Stimulated activated CD4-positive, alpha-beta T cell treated with anti-CD3 and anti-CD28 coated beads, Interleukin-2, amount 100 ng/mL, for 24 hours (primary cell): Measurements from ENCODE around the gene GRIN2A.

Source experiments
- DNase-seq, 2 donors: peaks; one replicate each; pipeline ENCODE4 v3.0.0-alpha.2; 2020

Gene GRIN2A

DNA sequence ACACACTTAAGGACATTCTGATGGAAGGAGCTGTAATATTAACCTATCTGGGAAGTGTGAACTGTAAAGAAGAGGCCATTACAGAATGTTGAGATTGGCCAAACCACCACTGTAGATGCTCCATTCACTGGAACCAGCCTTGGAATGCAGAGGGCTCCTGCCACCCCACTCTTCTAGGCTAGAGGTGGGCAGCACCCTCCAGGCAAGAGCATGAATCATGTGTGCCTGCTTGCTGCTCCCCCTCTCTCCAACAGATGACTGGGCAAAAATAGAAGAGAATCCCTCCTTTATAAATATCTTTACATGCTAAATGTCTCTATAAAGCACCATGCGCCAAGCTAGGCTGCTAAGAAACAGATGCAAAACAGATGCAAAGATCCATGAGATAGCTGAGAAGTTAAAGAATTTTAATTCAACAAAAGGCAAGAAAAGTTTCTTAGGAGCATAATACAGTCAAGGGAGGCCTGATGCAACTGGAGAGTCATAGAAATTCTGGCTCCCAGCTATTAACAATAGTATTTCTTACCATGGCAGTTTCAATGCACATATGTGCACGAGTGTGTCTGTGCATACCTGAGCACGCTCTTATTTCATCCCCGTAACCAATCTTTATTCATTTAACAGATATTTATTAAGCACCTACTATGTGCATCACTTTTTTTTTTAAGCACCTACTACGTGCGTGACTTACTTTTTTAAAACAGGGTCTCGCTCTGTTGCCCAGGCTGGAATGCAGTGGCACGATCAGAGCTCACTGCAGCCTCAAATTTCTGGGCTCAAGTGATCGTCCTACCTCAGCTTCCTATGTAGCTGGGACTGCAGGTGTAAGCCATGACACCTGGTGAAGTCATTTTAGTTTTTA is 53.6 kb downstream of the GRIN2A start:
- no peak for DNase-seq

DNA sequence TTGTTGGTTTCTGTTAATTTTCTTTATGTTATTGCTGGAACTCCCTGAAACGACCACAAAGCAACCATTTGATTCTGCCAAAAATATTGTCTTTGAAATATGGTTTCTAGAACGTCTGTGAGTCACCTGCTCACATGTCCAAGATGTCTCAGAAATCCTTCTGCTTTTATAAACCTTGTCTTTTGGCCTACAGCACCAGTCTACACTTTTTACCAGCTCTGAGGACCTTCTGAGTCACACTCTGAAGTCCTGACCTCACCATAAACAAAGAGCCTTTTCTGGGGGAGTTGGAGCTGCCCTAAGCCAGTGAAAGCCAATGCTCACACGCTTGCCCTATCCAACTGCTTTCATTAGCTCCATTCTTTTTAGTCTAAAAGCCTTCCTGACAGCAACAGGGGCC is 55.5 kb downstream of the GRIN2A start:
- DNase-seq, result no peak

DNA sequence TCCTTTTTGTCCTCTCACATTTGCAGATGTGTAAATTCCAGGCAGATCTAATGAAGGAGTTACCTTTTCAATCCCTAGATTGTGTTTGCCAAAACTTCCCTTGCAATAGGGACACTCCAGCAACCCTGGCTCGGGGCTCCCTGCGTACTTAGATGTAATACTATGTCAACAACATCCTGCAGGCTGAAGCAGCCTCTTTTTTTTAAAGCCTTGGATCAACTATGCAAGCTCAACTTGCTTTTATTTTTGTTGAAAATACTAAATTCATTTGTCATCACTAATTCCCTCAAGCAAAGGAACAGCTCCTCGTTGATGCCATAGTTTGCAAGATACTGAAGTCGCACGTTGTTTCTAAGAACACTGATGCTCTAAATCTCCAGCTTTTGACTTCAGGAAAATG is 59.1 kb downstream of the GRIN2A start:
- DNase-seq, result no peak

DNA sequence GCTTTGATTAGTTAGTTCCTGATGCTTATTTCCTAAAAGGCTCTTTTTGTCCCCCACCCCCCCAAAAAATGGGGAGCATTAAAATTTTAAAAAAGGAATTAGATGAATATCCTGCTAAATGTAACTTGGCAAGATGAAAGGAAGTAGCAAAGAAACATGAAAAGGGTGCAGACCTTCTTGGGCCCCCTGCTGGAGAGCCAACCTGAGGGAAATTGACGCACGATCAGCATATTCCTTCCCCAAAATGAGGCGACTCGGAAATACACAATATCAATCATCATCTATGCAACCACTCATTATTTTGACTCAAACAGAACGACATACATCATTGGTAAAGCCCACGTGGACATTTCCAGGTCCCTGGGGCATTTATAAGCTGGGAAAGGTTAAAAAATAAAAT is 59.7 kb downstream of the GRIN2A start:
- DNase-seq, result no peak

DNA sequence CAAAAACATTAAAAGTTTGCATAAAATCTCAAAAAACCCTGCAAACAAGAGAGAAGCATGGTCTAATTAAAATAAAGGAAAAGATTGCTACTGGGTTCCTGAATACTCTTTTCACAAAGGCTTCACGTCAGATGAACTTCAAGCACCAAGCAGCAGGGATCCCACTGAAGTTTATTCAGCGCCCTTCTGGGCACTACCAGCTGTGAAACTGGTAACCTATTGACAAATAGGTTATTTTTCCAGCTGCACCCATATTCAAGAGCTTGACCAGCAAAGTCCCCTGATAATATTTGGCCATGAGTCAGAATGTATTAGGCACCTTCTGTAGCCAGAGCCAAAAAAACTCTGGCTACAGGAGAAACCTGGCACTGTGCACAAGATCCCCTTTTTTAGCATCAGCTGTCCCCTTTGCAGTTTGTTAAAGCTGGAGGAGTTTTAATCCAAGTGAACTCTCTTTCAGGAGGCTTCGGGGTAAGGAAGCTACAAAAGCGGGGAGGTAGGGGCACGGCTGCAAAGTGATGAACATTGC is 60.3 kb downstream of the GRIN2A start:
- DNase-seq, result no peak

DNA sequence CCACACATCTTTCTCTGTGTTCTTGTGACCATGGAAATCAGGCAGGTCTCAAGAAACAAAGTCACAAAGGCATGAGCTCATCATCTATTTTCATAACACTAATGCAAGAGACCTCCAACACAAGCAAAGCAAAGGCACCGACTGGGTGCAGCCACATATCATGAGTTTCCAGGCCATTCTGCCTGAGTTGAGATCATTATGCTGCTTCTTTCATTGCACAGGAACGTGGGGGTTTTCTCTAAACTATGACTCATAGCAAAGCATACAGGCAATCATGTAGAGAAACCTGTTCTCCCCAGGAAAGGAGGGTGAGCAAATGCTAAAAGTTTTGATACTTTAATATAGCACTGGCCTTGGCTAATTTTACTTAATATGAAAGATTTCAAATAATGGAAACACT is 60.7 kb downstream of the GRIN2A start:
- no peak for DNase-seq

DNA sequence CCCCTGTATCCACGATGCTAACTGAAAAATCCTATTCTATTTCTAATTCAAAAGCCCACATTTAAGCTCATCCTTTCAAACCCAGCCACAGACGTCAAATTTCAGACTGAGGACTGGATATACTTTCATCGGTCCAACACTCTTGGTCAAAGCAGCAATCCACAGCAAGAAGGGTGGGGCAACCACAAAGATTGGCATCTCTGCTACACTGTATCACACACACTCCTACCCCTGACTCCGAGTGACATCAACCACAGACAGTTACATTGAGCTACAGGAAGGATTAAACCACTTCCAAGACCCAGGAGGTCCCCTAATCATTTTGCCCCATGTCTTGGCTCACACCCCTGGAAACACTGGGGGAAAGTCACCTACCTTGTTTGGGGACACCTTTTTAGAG is 61.3 kb downstream of the GRIN2A start:
- no peak for DNase-seq

DNA sequence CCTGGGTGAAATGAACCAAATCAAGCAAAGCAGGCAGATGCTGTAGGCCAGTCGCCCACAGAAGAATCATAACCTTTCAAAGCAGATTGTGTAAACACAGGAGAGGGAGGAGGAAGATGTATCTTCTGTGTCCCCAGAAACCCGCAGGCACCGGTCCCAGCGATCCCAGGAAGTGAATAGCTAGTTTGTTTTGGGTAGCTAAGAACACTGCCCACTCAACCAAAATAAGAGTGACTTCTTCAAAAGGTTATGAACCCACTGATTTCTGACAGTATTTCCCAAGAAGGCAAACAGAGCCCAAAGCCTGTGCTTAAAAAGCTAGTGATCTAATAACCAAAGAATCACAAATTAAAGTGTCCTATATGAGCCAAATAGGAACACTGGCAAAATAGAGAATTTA is 67.8 kb downstream of the GRIN2A start:
- DNase-seq, result no peak

DNA sequence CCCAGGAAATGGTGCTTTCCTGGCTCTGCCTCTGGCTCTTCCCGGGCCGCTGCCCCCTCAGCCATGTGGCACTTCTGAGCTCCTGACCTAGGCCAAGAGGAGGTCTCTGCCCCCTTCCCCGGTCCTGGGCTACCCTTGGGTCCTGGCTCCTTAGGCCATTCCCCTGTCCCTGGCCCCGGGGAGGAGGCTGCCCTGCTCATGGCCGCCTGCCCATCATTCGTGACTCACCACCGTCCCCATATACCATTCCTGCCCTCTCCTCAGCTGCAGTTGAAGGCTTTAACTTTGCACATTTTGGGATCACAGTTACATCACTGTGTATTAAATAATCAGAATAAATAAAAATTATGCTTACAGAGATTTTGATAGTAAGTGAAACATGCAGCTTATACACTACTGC is 69.0 kb downstream of the GRIN2A start:
- DNase-seq, result no peak

DNA sequence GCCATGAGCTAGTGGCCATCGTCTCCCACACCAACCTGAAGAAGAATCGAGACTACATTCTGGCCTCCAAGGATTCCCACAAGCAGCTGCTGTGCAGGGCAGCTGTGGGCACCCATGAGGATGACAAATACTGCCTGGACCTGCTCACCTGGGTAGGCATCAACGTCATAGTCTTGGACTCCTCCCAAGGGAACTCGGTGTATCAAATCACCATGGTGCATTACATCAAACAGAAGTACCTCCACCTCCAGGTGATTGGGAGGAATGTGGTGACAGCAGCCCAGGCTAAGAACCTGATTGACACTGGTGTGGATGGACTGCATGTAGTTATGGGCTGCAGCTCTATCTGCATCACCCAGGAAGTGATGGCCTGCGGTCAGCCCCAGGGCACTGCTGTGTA is 70.2 kb downstream of the GRIN2A start:
- DNase-seq, result no peak

DNA sequence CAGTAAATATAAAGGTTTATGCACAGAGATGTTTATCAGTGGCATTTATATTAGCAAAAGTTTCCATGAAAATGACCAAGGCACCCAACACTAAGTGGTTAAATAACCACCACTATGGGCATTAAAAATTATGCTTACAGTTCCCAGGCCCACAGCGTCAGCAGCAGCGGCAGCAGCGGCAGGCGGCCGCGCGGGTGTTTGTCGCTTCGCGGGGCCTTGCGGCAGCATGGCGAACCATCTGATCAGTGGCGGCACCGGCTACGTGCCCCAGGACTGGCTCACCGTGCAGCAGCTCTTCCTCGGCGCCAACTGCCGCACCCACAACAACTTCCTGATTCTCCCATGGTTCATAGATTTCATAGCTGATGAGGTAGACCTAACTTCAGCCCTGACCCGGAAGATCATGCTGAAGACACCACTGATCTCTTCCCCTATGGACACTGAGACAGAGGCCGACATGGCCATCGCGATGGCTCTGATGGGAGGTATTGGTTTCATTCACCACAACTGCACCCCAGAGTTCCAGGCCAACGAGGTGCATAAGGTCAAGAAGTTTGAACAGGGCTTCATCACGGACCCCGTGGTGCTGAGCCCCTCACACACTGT is 71.0 kb downstream of the GRIN2A start:
- DNase-seq, result no peak

DNA sequence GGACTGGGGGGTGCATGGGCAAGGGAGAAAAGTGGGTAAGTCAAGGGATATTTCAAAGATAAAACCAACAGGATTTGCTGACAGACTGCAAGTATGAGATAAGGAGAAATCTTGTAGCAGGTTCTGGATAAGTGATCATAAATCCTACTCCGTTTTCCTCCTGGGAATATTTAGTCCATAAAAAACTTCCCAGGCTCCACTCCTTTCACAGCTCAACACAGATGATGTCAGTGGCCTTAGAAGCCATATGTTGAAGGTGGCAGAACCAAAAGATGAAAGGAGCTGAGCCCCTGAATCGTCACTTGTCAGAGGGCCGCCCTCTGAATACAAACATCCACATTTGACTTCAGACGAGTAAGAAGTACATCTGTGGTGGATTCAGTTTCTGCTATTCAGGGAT is 71.7 kb downstream of the GRIN2A start:
- DNase-seq, result no peak

DNA sequence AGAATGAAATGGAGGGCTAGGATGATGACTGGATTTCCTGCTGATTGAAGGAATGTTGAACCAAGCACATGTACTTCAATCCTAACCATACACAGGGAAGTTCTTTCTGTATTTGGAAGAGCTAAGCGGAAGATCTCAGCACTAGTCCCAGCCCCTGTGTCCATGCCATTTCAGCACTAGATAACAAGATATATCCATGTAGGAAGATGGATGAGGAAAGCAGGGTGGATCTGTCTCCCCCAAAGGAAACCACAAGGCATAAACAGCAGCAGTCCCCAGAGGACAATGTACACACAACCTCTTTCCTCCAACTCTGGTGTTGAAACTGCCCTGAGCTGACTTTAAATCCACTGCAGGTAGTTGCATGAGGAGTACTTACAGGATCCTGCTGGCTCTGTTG is 75.1 kb downstream of the GRIN2A start:
- no peak for DNase-seq

DNA sequence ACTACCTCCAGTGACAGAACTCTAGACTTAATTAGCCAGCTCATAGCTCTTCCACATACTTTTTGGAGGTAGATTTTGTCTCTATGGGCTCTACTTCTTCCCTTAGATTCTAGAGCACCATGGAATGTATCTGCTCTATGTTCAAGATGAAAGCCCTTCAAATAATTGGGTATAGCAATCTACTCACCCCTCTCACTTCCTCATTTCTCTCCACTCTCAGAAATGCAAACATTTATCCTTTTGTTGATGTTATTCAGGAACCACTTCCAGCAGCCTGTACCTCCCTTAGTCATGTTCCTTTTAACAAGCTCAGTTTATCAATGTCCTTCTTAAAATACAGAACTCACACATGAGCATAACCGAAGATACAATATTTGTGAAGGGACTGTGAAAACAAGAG is 78.5 kb downstream of the GRIN2A start:
- no peak for DNase-seq

DNA sequence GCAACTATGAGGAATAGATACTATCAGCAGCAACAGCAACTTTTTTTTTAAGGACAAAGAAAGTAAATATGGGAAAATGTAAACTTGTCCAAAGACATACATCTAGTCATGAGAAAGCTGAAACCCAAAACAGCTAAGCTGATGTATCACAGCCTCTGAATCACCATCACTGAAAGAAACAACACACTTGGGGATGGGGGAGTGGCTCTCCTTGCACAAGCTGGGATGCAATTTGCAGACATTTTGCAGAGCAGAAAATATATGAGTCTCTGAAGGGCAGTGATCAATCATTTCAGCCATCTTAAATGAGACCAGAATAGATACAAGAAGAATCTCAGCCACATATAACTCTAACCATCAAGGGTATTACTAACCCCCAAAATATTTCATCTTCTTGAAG is 79.1 kb downstream of the GRIN2A start:
- DNase-seq, result no peak

DNA sequence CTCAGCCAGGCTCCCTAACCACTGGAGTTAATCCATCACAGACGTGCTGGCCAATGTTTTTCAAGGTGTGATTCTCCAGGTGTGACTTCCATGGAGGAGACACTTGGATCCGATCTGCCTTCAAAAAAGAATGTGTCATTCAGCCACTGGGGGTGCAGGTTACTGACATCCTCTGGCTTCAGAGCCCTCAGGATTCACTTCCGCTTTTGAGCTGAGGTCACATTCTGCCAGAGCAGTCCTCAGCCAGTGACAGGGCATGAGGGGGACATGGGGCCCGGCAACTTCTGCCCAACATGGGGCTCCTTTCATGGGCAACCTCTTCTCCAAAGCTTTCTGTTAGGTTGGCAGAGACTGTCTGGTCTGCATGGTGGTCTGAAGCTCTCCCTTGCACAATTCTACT is 81.4 kb downstream of the GRIN2A start:
- no peak for DNase-seq

DNA sequence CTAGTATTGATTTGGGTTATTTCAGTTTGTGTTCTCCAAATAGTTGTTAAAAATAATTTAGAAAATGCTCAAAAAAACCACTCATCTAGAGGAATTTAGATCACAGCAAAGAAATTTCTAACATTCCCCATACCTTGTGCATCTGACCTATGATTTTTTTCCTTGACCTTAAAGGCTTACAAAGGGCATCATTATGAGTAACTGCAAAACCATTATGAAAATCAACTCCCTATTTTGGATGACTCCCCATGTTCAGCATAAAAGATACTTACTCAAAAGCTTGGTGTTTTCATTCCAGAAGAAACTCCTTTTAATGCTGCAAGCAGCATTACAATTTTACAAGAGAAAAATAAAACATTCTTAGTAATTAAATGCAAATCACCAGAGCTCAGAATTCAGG is 83.2 kb downstream of the GRIN2A start:
- no peak for DNase-seq

DNA sequence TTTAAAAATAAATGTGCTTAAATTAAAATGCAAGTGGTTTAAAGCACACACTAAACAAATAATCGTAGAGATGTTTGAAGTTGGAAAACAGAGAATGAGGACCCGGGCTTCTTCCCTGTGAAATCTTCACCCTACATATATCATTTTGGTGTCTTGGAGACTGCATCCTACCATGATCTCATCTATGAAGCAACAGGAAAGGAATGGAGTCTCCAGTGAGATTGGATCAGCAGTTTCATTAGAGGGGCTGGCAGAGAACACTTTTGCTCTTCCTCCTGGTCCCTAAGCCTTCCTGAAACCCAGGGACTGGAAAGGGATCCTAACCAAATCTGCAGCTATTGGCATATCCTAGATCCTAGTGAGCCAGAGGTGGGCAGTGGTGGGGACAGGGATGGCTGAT is 85.0 kb downstream of the GRIN2A start:
- no peak for DNase-seq

DNA sequence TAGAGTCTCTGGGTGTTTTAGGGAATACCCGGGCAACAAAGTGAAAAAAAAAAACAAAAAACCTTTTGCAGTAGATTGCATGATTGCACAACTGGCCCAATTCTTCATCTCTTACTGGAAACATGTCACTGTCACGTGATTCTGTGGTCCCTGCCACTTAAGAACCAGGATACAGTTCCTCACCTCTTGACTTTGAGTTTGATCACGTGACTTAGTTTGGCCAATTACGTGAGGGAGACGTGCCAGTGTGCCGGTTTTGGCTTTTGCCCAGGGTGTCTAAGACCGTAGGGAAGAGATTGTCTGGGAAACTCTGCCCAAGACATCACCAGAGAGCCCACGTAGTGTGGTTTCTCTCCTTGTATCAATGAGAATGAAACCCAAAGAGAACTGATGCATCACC is 88.7 kb downstream of the GRIN2A start:
- no peak for DNase-seq

DNA sequence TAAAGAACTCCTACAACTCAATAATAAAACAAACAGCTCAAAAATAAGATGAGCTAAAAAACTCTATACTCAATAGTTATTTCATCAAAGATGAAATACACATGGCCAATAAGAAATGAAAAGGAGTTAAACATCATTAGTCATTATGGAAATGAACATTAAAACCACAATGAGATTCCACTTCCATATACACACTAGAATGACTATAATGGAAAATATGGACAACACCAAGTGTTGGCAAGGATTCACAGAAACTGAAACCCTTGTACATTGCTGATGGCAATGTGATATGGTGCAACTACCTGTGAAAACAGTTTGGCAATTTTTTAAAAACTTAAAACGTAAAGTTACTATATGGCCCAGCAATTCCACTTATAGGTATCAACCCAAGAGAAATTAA is 91.4 kb downstream of the GRIN2A start:
- no peak for DNase-seq

DNA sequence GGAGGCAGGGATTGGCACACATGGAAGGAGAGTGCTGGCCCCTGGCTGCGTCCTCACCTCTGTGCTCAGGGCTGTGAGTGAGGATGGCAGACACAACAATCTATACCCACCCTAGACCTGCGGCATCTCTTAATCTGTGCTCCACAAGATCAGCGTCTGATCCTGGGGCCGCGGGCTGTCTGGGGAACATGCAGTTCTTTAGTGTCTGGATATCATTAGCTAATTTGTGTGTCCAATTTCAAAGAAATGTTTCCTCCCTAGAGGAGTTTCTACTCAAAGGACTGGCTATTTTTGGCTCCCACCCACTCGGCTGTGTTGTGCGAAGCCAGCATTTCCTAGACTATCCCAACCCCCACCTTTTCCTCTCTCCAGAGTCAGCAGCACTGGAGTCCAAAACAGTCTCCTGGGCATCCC is 93.8 kb downstream of the GRIN2A start:
- no peak for DNase-seq

DNA sequence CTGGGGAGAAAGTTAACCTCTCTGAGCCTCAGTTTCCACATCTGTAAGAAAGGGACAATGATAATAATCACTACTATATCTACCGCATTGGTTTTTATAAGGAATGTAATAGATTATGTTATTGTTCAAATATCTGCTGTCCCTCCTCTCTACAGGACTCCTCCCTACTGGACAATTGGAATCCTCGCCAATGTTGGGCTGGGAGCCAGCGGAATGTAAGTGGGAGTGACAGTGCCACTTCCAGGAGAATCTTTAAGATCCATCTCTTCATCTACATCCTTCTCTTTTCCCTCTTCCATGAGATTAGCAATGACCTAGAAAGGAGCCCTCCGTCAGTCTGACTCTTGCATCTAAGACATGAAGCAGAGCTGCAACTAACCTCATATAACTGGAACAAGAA is 95.1 kb downstream of the GRIN2A start:
- no peak for DNase-seq

DNA sequence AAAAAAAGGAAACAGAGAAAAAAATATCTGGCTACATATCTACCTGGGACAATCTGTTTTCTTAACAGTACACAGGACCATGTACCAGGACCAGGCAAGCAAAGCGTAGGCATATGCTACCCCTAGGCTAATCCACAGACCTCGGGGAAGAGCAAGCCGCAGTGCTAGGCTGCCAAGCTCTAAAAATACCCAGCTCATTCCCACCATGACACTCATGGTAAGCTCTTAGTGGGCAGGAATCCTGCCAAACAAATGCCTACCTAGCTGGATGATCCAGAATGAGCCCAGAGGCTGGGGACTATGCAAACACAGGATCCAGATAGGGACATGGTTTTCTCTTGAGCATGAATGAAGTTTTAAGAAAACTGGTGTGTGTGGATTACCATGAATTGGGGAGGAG is 95.6 kb downstream of the GRIN2A start:
- DNase-seq, result no peak

DNA sequence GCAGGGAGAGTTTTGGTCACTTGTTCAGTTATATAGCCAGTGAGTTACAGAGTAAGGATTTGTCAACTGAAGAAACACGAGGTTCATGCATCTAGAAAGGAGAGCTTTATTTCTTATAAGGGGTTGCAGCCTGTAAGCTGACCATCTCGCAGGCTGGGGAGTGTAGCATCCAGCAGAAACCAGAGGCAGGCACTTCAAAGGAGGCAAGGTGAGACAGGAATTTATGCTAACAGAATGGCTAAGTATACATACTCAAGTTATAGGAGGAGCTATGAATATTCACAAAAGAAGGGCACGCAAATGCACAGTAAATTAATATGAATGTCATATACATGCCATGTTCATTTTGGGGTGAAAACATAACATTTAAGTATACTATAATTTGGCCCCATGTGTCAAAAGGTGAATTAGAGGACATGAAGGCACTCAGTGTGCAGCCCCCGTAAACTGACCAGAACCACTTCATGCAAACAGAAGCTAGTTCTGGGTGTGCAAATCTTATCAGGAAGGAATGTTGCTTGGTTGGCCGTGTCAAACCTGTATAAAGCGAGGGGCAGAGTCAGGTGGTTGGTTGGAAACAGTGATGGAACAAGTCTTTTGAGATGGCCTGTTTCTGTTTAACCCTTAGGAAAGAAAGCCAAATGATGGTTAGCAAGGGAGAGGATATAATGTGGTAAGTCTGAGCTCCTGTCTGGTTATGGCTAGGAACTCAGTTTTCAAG is 97.0 kb downstream of the GRIN2A start:
- DNase-seq, result no peak
